PC-3 (cell line): ENCODE data around the gene C1orf159. TPM values are rescaled to one million over a fixed set of nuclear protein-coding genes. Genes with fewer than 3 reads are reported as not detected.

ENCODE experiments used
- ATAC-seq: fragments of 200-7000 bp; cut with Tn5 transposase; 2 replicates; pipeline ENCODE4 v1.9.1; 2020; ENCODE audit warnings: mild to moderate bottlenecking, moderate library complexity
- BruUV-seq: library from RNA; stranded (reverse); fragments of 400-500 nt; replicated peaks from 2 replicates; lab custom pipeline; 2021; lab: Mats Ljungman, UMichigan
- CTCF ChIA-PET: fragments of 300-600 bp; sonication (Branson Sonifier 250); formaldehyde crosslinking; loops from one replicate; lab custom pipeline; 2022; ENCODE audit warnings: antibody characterized with exemption; lab: Charles Lee
- POLR2A ChIA-PET: fragments of 300-600 bp; sonication (Branson Sonifier 250); formaldehyde crosslinking; loops from one replicate; lab custom pipeline; 2022; ENCODE audit warnings: antibody characterized with exemption; ENCODE audit not compliant: unreplicated experiment; lab: Charles Lee
- DNase-seq: peaks from one replicate; pipeline ENCODE4 v3.0.0-alpha.2; 2015
- H2AFZ ChIP-seq: fragments of 300-600 bp; sonication (generic); 2 replicates; pipeline ENCODE4 v1.6.0; 2016; ENCODE audit warnings: antibody characterized with exemption, low read length
- H3F3A ChIP-seq: fragments of 300-600 bp; sonication (generic); one replicate; pipeline ENCODE4 v1.6.0; 2017; ENCODE audit warnings: antibody characterized with exemption, low read length, control low read depth, mild to moderate bottlenecking; ENCODE audit not compliant: unreplicated experiment
- H3K27ac ChIP-seq: fragments of 300-600 bp; sonication (generic); 2 replicates; pipeline ENCODE4 v1.5.1; 2016; ENCODE audit warnings: mild to moderate bottlenecking, low read length
- H3K27me3 ChIP-seq: fragments of 300-600 bp; sonication (generic); 2 replicates; pipeline ENCODE4 v1.6.1; 2016; ENCODE audit warnings: low read length, mixed read lengths
- H3K36me3 ChIP-seq: fragments of 300-600 bp; sonication (generic); 2 replicates; pipeline ENCODE4 v1.6.1; 2016; ENCODE audit warnings: low read depth, mixed run types, low read length, mixed read lengths
- H3K4me1 ChIP-seq: fragments of 300-600 bp; sonication (generic); 2 replicates; pipeline ENCODE4 v1.5.1; 2016; ENCODE audit warnings: low read length; ENCODE audit not compliant: insufficient read depth
- H3K4me2 ChIP-seq: fragments of 300-600 bp; sonication (generic); 2 replicates; pipeline ENCODE4 v1.6.0; 2016; ENCODE audit warnings: low read length
- H3K4me3 ChIP-seq: fragments of 300-600 bp; sonication (generic); 2 replicates; pipeline ENCODE4 v1.5.1; 2016; ENCODE audit warnings: mild to moderate bottlenecking, low read length, mixed read lengths
- H3K79me2 ChIP-seq: fragments of 300-600 bp; sonication (generic); 2 replicates; pipeline ENCODE4 v1.6.1; 2017; ENCODE audit warnings: low read length, mixed read lengths
- H3K9ac ChIP-seq: fragments of 300-600 bp; sonication (generic); 2 replicates; pipeline ENCODE4 v1.6.0; 2016; ENCODE audit warnings: mild to moderate bottlenecking, low read length
- H3K9me2 ChIP-seq: fragments of 300-600 bp; sonication (generic); replicated peaks from 2 replicates; pipeline ENCODE4 v1.6.1; 2016; ENCODE audit warnings: mixed run types, low read length, mixed read lengths
- H3K9me3 ChIP-seq: fragments of 300-600 bp; sonication (generic); 2 replicates; pipeline ENCODE4 v1.6.1; 2016; ENCODE audit warnings: low read length, mixed read lengths
- H4K20me1 ChIP-seq: fragments of 300-600 bp; sonication (generic); 2 replicates; pipeline ENCODE4 v1.6.1; 2016; ENCODE audit warnings: low read length, mixed read lengths
- CTCF ChIP-seq: fragments of 300-600 bp; sonication (generic); conservative IDR thresholded peaks from 2 replicates; pipeline ENCODE4 v1.5.1; 2017; ENCODE audit warnings: antibody characterized with exemption, low read depth, mild to moderate bottlenecking, low read length
- EZH2 ChIP-seq: fragments of 300-600 bp; sonication (generic); IDR thresholded peaks from one replicate; pipeline ENCODE4 v1.6.1; 2017; ENCODE audit warnings: antibody characterized with exemption, mild to moderate bottlenecking, low read length; ENCODE audit not compliant: unreplicated experiment
- EZH2phosphoT487 ChIP-seq: fragments of 300-600 bp; sonication (generic); IDR thresholded peaks from 2 replicates; pipeline ENCODE4 v1.6.1; 2018; ENCODE audit warnings: mild to moderate bottlenecking, antibody characterized with exemption, low read length, borderline replicate concordance
- intact Hi-C: fragments of 100-400 bp; cut with micrococcal nuclease; formaldehyde crosslinking; loops from 2 replicates; pipeline ENCODE4 v1.9.0; 2023
- total RNA-seq: library from RNA; depleted of rRNA; stranded (reverse); fragments of >200 nt; gene quantifications from 2 replicates; pipeline ENCODE4 v1.2.3, GENCODE V29; 2014

Gene C1orf159
- total RNA-seq, 1 experiment from 2014 or later = 78.0 TPM

DNA sequence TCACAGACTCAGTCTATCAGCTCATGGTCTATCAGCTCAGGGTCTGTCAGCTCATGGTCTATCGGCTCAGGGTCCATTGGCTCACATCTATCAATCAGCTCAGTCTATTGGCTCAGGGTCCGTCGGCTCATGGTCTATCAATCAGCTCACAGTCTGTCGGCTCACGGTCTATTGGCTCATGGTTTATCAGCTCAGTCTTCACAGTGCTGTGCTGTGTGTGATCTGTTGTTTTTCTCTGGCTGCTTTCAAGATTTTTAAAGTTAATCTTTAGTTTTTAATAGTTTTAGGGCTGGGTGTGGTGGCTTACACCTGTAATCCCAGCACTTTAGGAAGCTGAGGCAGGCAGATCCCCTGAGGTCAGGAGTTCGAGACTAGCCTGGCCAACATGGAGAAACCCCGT, 14.4 kb downstream of the C1orf159 start:
- Histone ChIP-seq H3K27me3 (no peaks in the 10 kb centered on the region), H4K20me1 (no peaks in the 10 kb centered on the region), H3K79me2 (peaks cover 29% of the 10 kb centered on the region), H3K4me3 (no peak overlapping the region), H3K9me2 (no peaks in the 10 kb centered on the region), H3K27ac (no peak overlapping the region), H3K4me2 (no peak overlapping the region), H3F3A (no peaks in the 10 kb centered on the region), H3K4me1 (no peaks in the 10 kb centered on the region), H2AFZ (no peak overlapping the region), H3K36me3 (peaks cover 16% of the 10 kb centered on the region; the same call in 1 of the 2 replicates), H3K9ac (no peak overlapping the region), H3K9me3 (no peaks in the 10 kb centered on the region)
- ChIA-PET POLR2A (no interaction called here), CTCF (no interaction called here)
- no peak for DNase-seq
- BruUV-seq = no TSS peak
- intact Hi-C loops = no loop called here
- TF ChIP-seq EZH2 = no peak
- no peak for ATAC-seq

DNA sequence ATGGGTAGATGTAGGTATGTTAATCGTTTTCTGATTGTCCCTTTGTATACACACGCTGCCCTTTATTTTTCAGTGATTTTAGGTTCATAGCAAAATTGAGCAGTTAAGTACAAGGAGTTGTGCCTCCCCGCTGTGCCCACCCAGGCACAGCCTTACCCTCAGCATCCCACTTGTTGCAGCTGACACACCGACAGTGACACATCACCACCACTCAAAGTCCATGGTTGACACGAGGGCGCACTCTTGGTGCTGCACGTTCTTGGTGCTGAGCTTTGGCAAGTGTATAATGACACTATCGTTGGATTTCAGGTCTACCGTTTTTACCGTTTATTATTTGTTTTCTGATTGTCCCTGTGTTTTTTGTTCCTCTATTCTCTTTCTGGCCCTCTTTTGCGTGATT, 15.6 kb downstream of the C1orf159 start:
- Histone ChIP-seq H2AFZ (no peak overlapping the region), H3K4me1 (no peaks in the 10 kb centered on the region), H4K20me1 (no peaks in the 10 kb centered on the region), H3K9me2 (no peaks in the 10 kb centered on the region), H3K36me3 (peaks cover 16% of the 10 kb centered on the region; the same call in 1 of the 2 replicates), H3F3A (no peaks in the 10 kb centered on the region), H3K9me3 (no peaks in the 10 kb centered on the region), H3K27me3 (no peaks in the 10 kb centered on the region), H3K79me2 (peaks cover 22% of the 10 kb centered on the region), H3K4me2 (no peak overlapping the region), H3K4me3 (no peak overlapping the region), H3K27ac (no peak overlapping the region), H3K9ac (no peak overlapping the region)
- POLR2A ChIA-PET = no interaction called here
- CTCF ChIA-PET = no interaction called here
- TF ChIP-seq EZH2 (no peak), CTCF (no peak), EZH2phosphoT487 (no peak)
- ATAC-seq = no peak
- TSS peak; percentile 4 for BruUV-seq
- no peak for DNase-seq
- intact Hi-C loops = no loop called here

- no TSS peak for BruUV-seq
- Histone ChIP-seq H3K79me2 (peaks cover 15% of the 10 kb centered on the region), H3K4me3 (no peak overlapping the region), H4K20me1 (no peaks in the 10 kb centered on the region), H3K9me2 (no peaks in the 10 kb centered on the region), H3K9me3 (no peaks in the 10 kb centered on the region), H3F3A (no peaks in the 10 kb centered on the region), H3K4me2 (no peak overlapping the region), H3K9ac (no peak overlapping the region), H3K27ac (no peak overlapping the region), H3K4me1 (no peaks in the 10 kb centered on the region), H3K27me3 (no peaks in the 10 kb centered on the region), H2AFZ (no peak overlapping the region), H3K36me3 (peaks cover 16% of the 10 kb centered on the region; the same call in 1 of the 2 replicates)
- CTCF ChIA-PET = no interaction called here
- ATAC-seq (no peak), DNase-seq (no peak)
- intact Hi-C loops = no loop called here
- POLR2A ChIA-PET = no interaction called here
- TF ChIP-seq EZH2phosphoT487 (no peak), EZH2 (no peak), CTCF (no peak)
Observed at GRCh38 chr1:1099506-1100183, 16.2 kb downstream of the C1orf159 start.
